SK-N-SH (cell line): ENCODE measurements around the gene PHACTR3. TPM values are rescaled to one million over a fixed set of nuclear protein-coding genes. Genes with fewer than 3 reads are reported as not detected.

ENCODE experiments used
- CTCF ChIA-PET: fragments of 300-600, 350-600 bp; formaldehyde crosslinking; extraction: SDS; loops from one replicate; lab custom pipeline; 2021; lab: Yijun Ruan, JAX
- POLR2A ChIA-PET: fragments of 350-600 bp; sonication (Branson Sonifier 250); formaldehyde crosslinking; extraction: SDS; loops from one replicate; lab custom pipeline; 2020; ENCODE audit warnings: antibody characterized with exemption, inconsistent platforms; lab: Yijun Ruan, JAX
- DNase-seq: peaks from one replicate; pipeline ENCODE4 v3.0.0; 2012
- H2AFZ ChIP-seq: fragments of 200-600 bp; sonication (generic); 2 replicates; pipeline ENCODE4 v1.8.1; 2016; ENCODE audit warnings: antibody characterized with exemption, mild to moderate bottlenecking, low read depth
- H3F3A ChIP-seq: fragments of 200-600 bp; sonication (generic); replicated peaks from 2 replicates; pipeline ENCODE3; 2016; ENCODE audit warnings: antibody characterized with exemption, mild to moderate bottlenecking; ENCODE audit not compliant: insufficient read depth
- H3K27ac ChIP-seq, 2 experiments: fragments of 200-500 bp in 1 of 2; fragments of 200-600 bp in 1 of 2; sonication (Bioruptor generic) in 1 of 2; sonication (generic), shearing (Covaris generic) in 1 of 2; 2 replicates each; pipeline versions ENCODE4 v1.5.1 to v1.6.1; 2014 to 2016; ENCODE audit warnings: low read depth in 2 of 2, inconsistent platforms in 1 of 2, low read length in 1 of 2, mild to moderate bottlenecking in 1 of 2, mixed read lengths in 1 of 2
- H3K27me3 ChIP-seq: fragments of 200-600 bp; sonication (generic), shearing (Covaris generic); 2 replicates; pipeline ENCODE4 v1.6.1; 2016; ENCODE audit warnings: mixed run types; ENCODE audit not compliant: insufficient read depth
- H3K36me3 ChIP-seq, 2 experiments: fragments of 200-500 bp in 1 of 2; fragments of 200-600 bp in 1 of 2; sonication (Bioruptor generic) in 1 of 2; sonication (generic) in 1 of 2; replicated peaks in 1 of 2; 2 replicates each; pipeline versions ENCODE3 to v1.5.1; 2014 to 2016; ENCODE audit warnings: low read length in 1 of 2, mild to moderate bottlenecking in 1 of 2; ENCODE audit not compliant: insufficient read depth in 2 of 2, control insufficient read depth in 1 of 2
- H3K4me1 ChIP-seq, 2 experiments: fragments of 200-500 bp in 1 of 2; fragments of 200-600 bp in 1 of 2; sonication (Bioruptor generic) in 1 of 2; sonication (generic), shearing (Covaris generic) in 1 of 2; 2 replicates each; pipeline versions ENCODE4 v1.5.1 to v1.6.1; 2014 to 2016; ENCODE audit warnings: low read depth in 1 of 2, low read length in 1 of 2, mixed run types in 1 of 2; ENCODE audit not compliant: insufficient read depth in 2 of 2, control insufficient read depth in 1 of 2
- H3K4me2 ChIP-seq: fragments of 200-600 bp; sonication (generic), shearing (Covaris generic); 2 replicates; pipeline ENCODE4 v1.6.1; 2017; ENCODE audit warnings: mixed run types
- H3K4me3 ChIP-seq, 2 experiments: fragments of 200-500 bp in 1 of 2; fragments of 200-600 bp in 1 of 2; sonication (Bioruptor generic) in 1 of 2; sonication (generic), shearing (Covaris generic) in 1 of 2; 2 replicates each; pipeline versions ENCODE4 v1.5.1 to v1.8.1; 2014 to 2016; ENCODE audit warnings: low read depth in 2 of 2, inconsistent platforms in 1 of 2, low read length in 1 of 2, mild to moderate bottlenecking in 1 of 2, mixed read lengths in 1 of 2, moderate library complexity in 1 of 2
- H3K79me2 ChIP-seq: fragments of 200-600 bp; sonication (generic); 2 replicates; pipeline ENCODE4 v1.8.1; 2017; ENCODE audit warnings: mild to moderate bottlenecking; ENCODE audit not compliant: insufficient read depth
- H3K9ac ChIP-seq: fragments of 200-600 bp; sonication (generic); 2 replicates; pipeline ENCODE4 v1.6.1; 2017; ENCODE audit warnings: mixed run types
- H3K9me2 ChIP-seq: fragments of 200-600 bp; sonication (generic); 2 replicates; pipeline ENCODE4 v1.6.1; 2017; ENCODE audit warnings: mixed run types
- H3K9me3 ChIP-seq: fragments of 200-600 bp; sonication (generic); 2 replicates; pipeline ENCODE4 v1.6.1; 2017; ENCODE audit warnings: mixed run types, mild to moderate bottlenecking, moderate library complexity
- H4K20me1 ChIP-seq: fragments of 200-600 bp; sonication (generic); 2 replicates; pipeline ENCODE4 v1.6.1; 2017; ENCODE audit warnings: mild to moderate bottlenecking, mixed run types; ENCODE audit not compliant: insufficient read depth
- CHD2 ChIP-seq: fragments of 150-350 bp; IDR thresholded peaks from 2 replicates; pipeline ENCODE4 v1.6.1; 2018; ENCODE audit warnings: low read length; ENCODE audit not compliant: partially characterized antibody
- ELF1 ChIP-seq: IDR thresholded peaks from 2 replicates; pipeline ENCODE4 v1.4.0; 2012
- EP300 ChIP-seq, 2 experiments: IDR thresholded peaks; 2 replicates each; pipeline versions ENCODE4 v1.4.0 to v1.6.1; 2012; ENCODE audit warnings: borderline replicate concordance in 1 of 2, low read depth in 1 of 2, low read length in 1 of 2
- EZH2phosphoT487 ChIP-seq: fragments of 200-600 bp; sonication (generic); IDR thresholded peaks from 2 replicates; pipeline ENCODE4 v1.6.1; 2017; ENCODE audit warnings: low read depth, mixed run types, mild to moderate bottlenecking, antibody characterized with exemption, moderate library complexity, borderline replicate concordance
- FOXM1 ChIP-seq: IDR thresholded peaks from 2 replicates; pipeline ENCODE4 v1.4.0; 2012; ENCODE audit warnings: low read depth, mild to moderate bottlenecking
- JUND ChIP-seq: IDR thresholded peaks from 2 replicates; pipeline ENCODE4 v1.4.0; 2012
- MAX ChIP-seq: IDR thresholded peaks from 2 replicates; pipeline ENCODE4 v1.4.0; 2012; ENCODE audit warnings: low read depth
- MXI1 ChIP-seq: IDR thresholded peaks from 2 replicates; pipeline ENCODE4 v1.6.1; 2012; ENCODE audit warnings: mild to moderate bottlenecking, low read depth, low read length, improper control_type of control experiment
- RAD21 ChIP-seq: IDR thresholded peaks from 2 replicates; pipeline ENCODE4 v1.6.1; 2012; ENCODE audit warnings: mild to moderate bottlenecking, low read length
- RCOR1 ChIP-seq: fragments of 150-350 bp; IDR thresholded peaks from 2 replicates; pipeline ENCODE4 v1.6.1; 2017; ENCODE audit warnings: antibody characterized with exemption, low read length
- RFX5 ChIP-seq: IDR thresholded peaks from 2 replicates; pipeline ENCODE4 v1.6.1; 2012; ENCODE audit warnings: mild to moderate bottlenecking, improper control_type of control experiment, low read length
- RXRA ChIP-seq: IDR thresholded peaks from 2 replicates; pipeline ENCODE4 v1.4.0; 2012; ENCODE audit warnings: low read depth, mild to moderate bottlenecking, borderline replicate concordance
- SIN3A ChIP-seq: IDR thresholded peaks from 2 replicates; pipeline ENCODE4 v1.6.1; 2012; ENCODE audit warnings: low read depth, mild to moderate bottlenecking, low read length, moderate library complexity, borderline replicate concordance
- SMC3 ChIP-seq: IDR thresholded peaks from 2 replicates; pipeline ENCODE4 v1.6.1; 2012; ENCODE audit warnings: low read depth, low read length, improper control_type of control experiment
- TAF1 ChIP-seq: IDR thresholded peaks from 2 replicates; pipeline ENCODE4 v1.6.1; 2012; ENCODE audit warnings: low read depth, mild to moderate bottlenecking, low read length, moderate library complexity, borderline replicate concordance
- TCF12 ChIP-seq: IDR thresholded peaks from 2 replicates; pipeline ENCODE4 v1.4.0; 2012
- TEAD4 ChIP-seq: IDR thresholded peaks from 2 replicates; pipeline ENCODE4 v1.4.0; 2012; ENCODE audit warnings: mild to moderate bottlenecking, borderline replicate concordance; ENCODE audit not compliant: insufficient read depth
- USF1 ChIP-seq: IDR thresholded peaks from 2 replicates; pipeline ENCODE4 v1.4.0; 2012; ENCODE audit warnings: low read depth, borderline replicate concordance
- USF2 ChIP-seq: fragments of 150-350 bp; IDR thresholded peaks from 2 replicates; pipeline ENCODE4 v1.6.1; 2017; ENCODE audit warnings: antibody characterized with exemption, low read length, low read depth, borderline replicate concordance
- YY1 ChIP-seq: IDR thresholded peaks from 2 replicates; pipeline ENCODE4 v1.4.0; 2012; ENCODE audit warnings: low read depth, mild to moderate bottlenecking
- ZBTB33 ChIP-seq: IDR thresholded peaks from 2 replicates; pipeline ENCODE4 v1.4.0; 2012; ENCODE audit warnings: low read depth, borderline replicate concordance
- WGBS: methylation state at CpG from one replicate; pipeline ENCODE4 v1.1.6; 2017; ENCODE audit warnings: low lambda C conversion rate; 5-methylcytosine and 5-hydroxymethylcytosine counted together
- polyA plus RNA-seq, 3 experiments: library from polyadenylated mRNA; depleted of rRNA; stranded (reverse); fragments of >200 nt; gene quantifications; 2 replicates each; pipeline ENCODE4 v1.2.3, GENCODE V29; 2012

Gene PHACTR3
- polyA plus RNA-seq, 1 of the 3 experiments (the other 2 are of a cell fraction), result 0.10 TPM

- H3K4me2 ChIP-seq, result no peak overlapping the region
- H3K27ac ChIP-seq, result no peak overlapping the region
- no peaks in the 10 kb centered on the region for H3K9me3 ChIP-seq
- no peak overlapping the region for H3K4me3 ChIP-seq
- no peaks in the 10 kb centered on the region for H3K9me2 ChIP-seq
- no peaks in the 10 kb centered on the region for H3K36me3 ChIP-seq
- H4K20me1 ChIP-seq, result no peaks in the 10 kb centered on the region
- DNase-seq, result no peak
- H3K4me1 ChIP-seq, result no peaks in the 10 kb centered on the region
- no peaks in the 10 kb centered on the region for H3K79me2 ChIP-seq
- TF ChIP-seq TAF1 (no peak), YY1 (no peak), RFX5 (no peak), SMC3 (no peak), USF1 (no peak), ELF1 (no peak), RCOR1 (no peak), TEAD4 (no peak), MAX (no peak), EP300 (IDR thresholded peaks at IDR 0.05; ENCODE audit: borderline replicate concordance in 1 of 2, low read depth in 1 of 2, low read length in 1 of 2) (no peak), EZH2phosphoT487 (no peak), CHD2 (no peak), TCF12 (no peak), SIN3A (no peak), FOXM1 (no peak)
- TF ChIP-seq, all 33 proteins: peak for 0
- Histone ChIP-seq H3K9ac (no peak overlapping the region), H3K27me3 (no peaks in the 10 kb centered on the region), H2AFZ (no peak overlapping the region), H3F3A (no peaks in the 10 kb centered on the region)
- ChIA-PET POLR2A (no interaction called here), CTCF (no interaction called here)
- WGBS, result 54% methylated on average over 11 of the region's 15 CpGs
Observed at GRCh38 chr20:59628171-59628570, 23.8 kb downstream of the PHACTR3 start.

GRCh38 chr20:59629141-59630045 is 25.1 kb downstream of the PHACTR3 start:
- Histone ChIP-seq H3K9me2 (no peaks in the 10 kb centered on the region), H3K36me3 (no peaks in the 10 kb centered on the region), H4K20me1 (no peaks in the 10 kb centered on the region), H3F3A (no peaks in the 10 kb centered on the region), H3K27ac (no peak overlapping the region), H3K9me3 (no peaks in the 10 kb centered on the region), H2AFZ (no peak overlapping the region), H3K79me2 (no peaks in the 10 kb centered on the region), H3K27me3 (no peaks in the 10 kb centered on the region), H3K4me2 (no peak overlapping the region), H3K4me1 (no peaks in the 10 kb centered on the region; a peak in 1 of 4 replicates), H3K9ac (no peak overlapping the region), H3K4me3 (no peak overlapping the region)
- POLR2A ChIA-PET, result no interaction called here
- WGBS, result 33% methylated on average over 11 of the region's 16 CpGs
- CTCF ChIA-PET, result no interaction called here
- DNase-seq, result no peak
- TF ChIP-seq RXRA (no peak), ZBTB33 (no peak), USF2 (no peak), ELF1 (no peak), MXI1 (no peak), JUND (no peak), RAD21 (no peak), EP300 (IDR thresholded peaks at IDR 0.05; ENCODE audit: borderline replicate concordance in 1 of 2, low read depth in 1 of 2, low read length in 1 of 2) (no peak), YY1 (no peak)
